Uterus (tissue), 4 donors: Measurements from ENCODE around the gene MYH15. TPM values are rescaled to one million over a fixed set of nuclear protein-coding genes. Genes with fewer than 3 reads are reported as not detected.

Experiments
- DNase-seq, 2 donors: peaks; one replicate each; pipeline ENCODE4 v3.0.0-alpha.2; 2019 to 2020
- H3K27ac ChIP-seq, 2 donors: fragments of 200-600 bp; sonication (generic); 1 replicate in 1 of 2; 2 replicates in 1 of 2; pipeline ENCODE4 v1.5.1; 2016 to 2018
- H3K27me3 ChIP-seq, 2 donors: fragments of 200-600 bp; sonication (generic); one replicate each; pipeline ENCODE4 v1.5.1; 2018 to 2019; ENCODE audit warnings: control low read depth in 1 of 2
- H3K36me3 ChIP-seq, 2 donors: fragments of 200-600 bp; sonication (generic); one replicate each; pipeline ENCODE4 v1.5.1; 2019; ENCODE audit warnings: control low read depth in 1 of 2
- H3K4me1 ChIP-seq, 2 donors: fragments of 200-600 bp; sonication (generic); one replicate each; pipeline ENCODE4 v1.5.1; 2018 to 2019; ENCODE audit warnings: control low read depth in 1 of 2
- H3K4me3 ChIP-seq, 2 donors: fragments of 200-600 bp; sonication (generic); 1 replicate in 1 of 2; 2 replicates in 1 of 2; pipeline ENCODE4 v1.5.1; 2018 to 2019; ENCODE audit warnings: mild to moderate bottlenecking in 1 of 2
- H3K9me3 ChIP-seq, 2 donors: fragments of 200-600 bp; sonication (generic); one replicate each; pipeline ENCODE4 v1.5.1; 2019; ENCODE audit warnings: control low read depth in 1 of 2
- CTCF ChIP-seq, 4 experiments: fragments of 200-600 bp in 2 of 4; fragments of 450-650 bp in 2 of 4; sonication (generic) in 2 of 4; IDR thresholded peaks; one replicate each; pipeline ENCODE4 v1.5.1; 2016 to 2019; ENCODE audit warnings: antibody characterized with exemption in 4 of 4, mild to moderate bottlenecking in 2 of 4, moderate library complexity in 1 of 4
- POLR2A ChIP-seq, 2 donors: fragments of 450-650 bp; IDR thresholded peaks; one replicate each; pipeline ENCODE4 v1.6.1; 2016; ENCODE audit warnings: antibody characterized with exemption in 2 of 2, mild to moderate bottlenecking in 1 of 2, moderate library complexity in 1 of 2
- intact Hi-C: fragments of 100-400 bp; cut with DNase I; formaldehyde crosslinking; loops from one replicate; pipeline ENCODE4 v1.15.1; 2023; ENCODE audit warnings: low total_unique reads
- total RNA-seq, 4 donors: library from RNA; depleted of rRNA in 3 of 4; stranded (reverse); fragments of >200 nt in 3 of 4; gene quantifications; one replicate each; pipeline versions ENCODE4 v1.1.0 to v1.2.4, GENCODE V29; 2014 to 2023
- donor health status: DM: yes; HTN: yes; CAD: no.

Gene MYH15
- total RNA-seq, 4 donors from 2014 or later = 0.12 to 0.62 TPM; not detected in 2

- Histone ChIP-seq H3K4me3 (no peak overlapping the region), H3K27me3 (no peaks in the 10 kb centered on the region), H3K4me1 (no peaks in the 10 kb centered on the region), H3K36me3 (no peaks in the 10 kb centered on the region), H3K9me3 (no peaks in the 10 kb centered on the region), H3K27ac (no peak overlapping the region)
- no peak for TF ChIP-seq POLR2A (IDR thresholded peaks at IDR 0.05)
- TF ChIP-seq CTCF (IDR thresholded peaks at IDR 0.05) = no peak
- no peak for DNase-seq
- intact Hi-C loops = no loop called here
Observed at GRCh38 chr3:108334701-108335100, 175.7 kb downstream of the MYH15 start.

GRCh38 chr3:108333961-108334360 is 176.4 kb downstream of the MYH15 start:
- H3K27ac ChIP-seq = no peak overlapping the region
- TF ChIP-seq CTCF (IDR thresholded peaks at IDR 0.05) (no peak), POLR2A (IDR thresholded peaks at IDR 0.05) (no peak)
- no peaks in the 10 kb centered on the region for H3K4me1 ChIP-seq
- intact Hi-C loops = no loop called here
- no peaks in the 10 kb centered on the region for H3K36me3 ChIP-seq
- no peak overlapping the region for H3K4me3 ChIP-seq
- H3K9me3 ChIP-seq = no peaks in the 10 kb centered on the region
- DNase-seq = no peak
- H3K27me3 ChIP-seq = no peaks in the 10 kb centered on the region

GRCh38 chr3:108331792-108332191 is 178.6 kb downstream of the MYH15 start:
- Histone ChIP-seq H3K4me1 (no peaks in the 10 kb centered on the region), H3K27ac (no peak overlapping the region), H3K4me3 (no peak overlapping the region), H3K9me3 (no peaks in the 10 kb centered on the region), H3K36me3 (no peaks in the 10 kb centered on the region), H3K27me3 (no peaks in the 10 kb centered on the region)
- intact Hi-C loops = no loop called here
- no peak for DNase-seq
- TF ChIP-seq POLR2A (IDR thresholded peaks at IDR 0.05) (no peak), CTCF (IDR thresholded peaks at IDR 0.05) (no peak)

Other genes with a start within 250 kb of the MYH15 start
- gene HHLA2, start 214.0 kb downstream of the MYH15 start, total RNA-seq = 1 to 10 TPM in 1 of 4 donors, under 1 TPM in 1, not detected in 2; 0.18 to 1.0 TPM
- gene CIP2A, start 78.8 kb upstream of the MYH15 start, total RNA-seq = 10 to 100 TPM in 1 of 4 donors, 1 to 10 TPM in 2, not detected in 1; 3.3 to 31.5 (median 8.2) TPM
- gene DZIP3, start 79.1 kb upstream of the MYH15 start, total RNA-seq = 10 to 100 TPM in 3 of 4 donors, 1 to 10 TPM in 1; 8.8 to 39.5 (median 25.7) TPM
- not detected for gene RETNLB, start 246.8 kb upstream of the MYH15 start, total RNA-seq